C4-2B (cell line): Measurements from ENCODE around the gene LILRB2.
A peak's percentile ranks its signal among the peaks of the same experiment; 100 is the strongest.
"Not testable (repeated sequence)": the region's sequence is repeated elsewhere in the genome, so short reads cannot be mapped to it uniquely, and the experiment has no call there.

Experiments used
- H3K27ac ChIP-seq: fragments of 450-650 bp; 2 replicates; pipeline ENCODE4 v1.5.1; 2017
- CTCF ChIP-seq: fragments of 450-650 bp; conservative IDR thresholded peaks from 2 replicates; pipeline ENCODE4 v1.5.1; 2017; ENCODE audit warnings: mild to moderate bottlenecking
- ZFX ChIP-seq: fragments of 450-650 bp; IDR thresholded peaks from 2 replicates; pipeline ENCODE4 v1.6.1; 2017

The LILRB2 gene

GRCh38 chr19:54247106-54247930, 33.6 kb downstream of the LILRB2 start:
- no peak overlapping the region for H3K27ac ChIP-seq
- no peak for TF ChIP-seq ZFX
- TF ChIP-seq CTCF, result no peak

GRCh38 chr19:54245936-54246335, 35.0 kb downstream of the LILRB2 start:
- TF ChIP-seq ZFX (no peak), CTCF (no peak)
- H3K27ac ChIP-seq, result no peak overlapping the region

- not testable (repeated sequence) for H3K27ac ChIP-seq
Observed at GRCh38 chr19:54243809-54244208, 37.1 kb downstream of the LILRB2 start.

- not testable (repeated sequence) for H3K27ac ChIP-seq
Observed at GRCh38 chr19:54242646-54243045, 38.3 kb downstream of the LILRB2 start, which contains the start of gene LILRA6. LILRA6 (minus strand) TSS chr19:54242790.

GRCh38 chr19:54242234-54242633, 38.7 kb downstream of the LILRB2 start:
- H3K27ac ChIP-seq, result not testable (repeated sequence)

GRCh38 chr19:54240372-54241336, 40.3 kb downstream of the LILRB2 start:
- H3K27ac ChIP-seq, result not testable (repeated sequence)

GRCh38 chr19:54239491-54240371, 41.2 kb downstream of the LILRB2 start:
- H3K27ac ChIP-seq, result not testable (repeated sequence)

- H3K27ac ChIP-seq, result no peak overlapping the region
- no peak for TF ChIP-seq CTCF
- TF ChIP-seq ZFX, result no peak
Observed at GRCh38 chr19:54233941-54234340, 47.0 kb downstream of the LILRB2 start.

- TF ChIP-seq ZFX (no peak), CTCF (peak; percentile 99)
- no peak overlapping the region for H3K27ac ChIP-seq
Observed at GRCh38 chr19:54231077-54231931, 49.6 kb downstream of the LILRB2 start.
